HepG2 (cell line): Measurements from ENCODE around the gene CXADR. TPM values are rescaled to one million over a fixed set of nuclear protein-coding genes. Genes with fewer than 3 reads are reported as not detected.
A peak's percentile ranks its signal among the peaks of the same experiment; 100 is the strongest.

Experiments used
- ATF5 ChIP-seq: sonication (generic); formaldehyde crosslinking; IDR thresholded peaks from 2 replicates; pipeline ENCODE4 v1.4.0; 2020; ENCODE audit warnings: mild to moderate bottlenecking, low read depth, missing genetic modification reagents
- ATF6 ChIP-seq: sonication (generic); formaldehyde crosslinking; conservative IDR thresholded peaks from 2 replicates; pipeline ENCODE4 v1.4.0; 2020; ENCODE audit warnings: missing genetic modification reagents
- BCL6 ChIP-seq: IDR thresholded peaks from 2 replicates; pipeline ENCODE4 v1.6.1; 2016; ENCODE audit warnings: missing genetic modification reagents, missing compliant biosample characterization
- CC2D1A ChIP-seq: sonication (generic); formaldehyde crosslinking; IDR thresholded peaks from 2 replicates; pipeline ENCODE4 v1.8.1; 2023; ENCODE audit warnings: mild to moderate bottlenecking, missing genetic modification reagents
- E2F1 ChIP-seq: sonication (generic); formaldehyde crosslinking; IDR thresholded peaks from 2 replicates; pipeline ENCODE4 v1.5.0; 2020; ENCODE audit warnings: missing genetic modification reagents
- FLYWCH1 ChIP-seq: sonication (generic); formaldehyde crosslinking; IDR thresholded peaks from 2 replicates; pipeline ENCODE4 v1.8.1; 2023; ENCODE audit warnings: mild to moderate bottlenecking, missing genetic modification reagents
- GATAD1 ChIP-seq: IDR thresholded peaks from 2 replicates; pipeline ENCODE4 v1.6.1; 2016; ENCODE audit warnings: missing genetic modification reagents, missing compliant biosample characterization
- KLF11 ChIP-seq: IDR thresholded peaks from 2 replicates; pipeline ENCODE4 v1.6.1; 2016; ENCODE audit warnings: missing compliant biosample characterization
- MAX ChIP-seq: IDR thresholded peaks from 2 replicates; pipeline ENCODE4 v1.6.1; 2012; ENCODE audit warnings: inconsistent platforms
- SATB2 ChIP-seq: sonication (generic); formaldehyde crosslinking; IDR thresholded peaks from 2 replicates; pipeline ENCODE4 v1.5.0; 2020; ENCODE audit warnings: missing genetic modification reagents
- SKI ChIP-seq: fragments of 450-650 bp; IDR thresholded peaks from one replicate; pipeline ENCODE4 v1.6.1; 2018; ENCODE audit warnings: mild to moderate bottlenecking; ENCODE audit not compliant: partially characterized antibody
- TFDP1 ChIP-seq: IDR thresholded peaks from 2 replicates; pipeline ENCODE4 v1.6.1; 2016; ENCODE audit warnings: missing compliant biosample characterization, missing genetic modification reagents, borderline replicate concordance
- THAP9 ChIP-seq: sonication (generic); formaldehyde crosslinking; IDR thresholded peaks from 2 replicates; pipeline ENCODE4; 2020; ENCODE audit warnings: missing genetic modification reagents, mild to moderate bottlenecking, borderline replicate concordance
- YY1 ChIP-seq: IDR thresholded peaks from 2 replicates; pipeline ENCODE4 v1.6.1; 2011; ENCODE audit warnings: low read length, low read depth, moderate library complexity, mild to moderate bottlenecking; ENCODE audit not compliant: insufficient read depth, insufficient replicate concordance
- ZFP1 ChIP-seq: IDR thresholded peaks from 2 replicates; pipeline ENCODE4 v1.6.1; 2016
- ZFP90 ChIP-seq: sonication (generic); formaldehyde crosslinking; IDR thresholded peaks from 2 replicates; pipeline ENCODE4 v1.8.0; 2022; ENCODE audit warnings: missing genetic modification reagents, mild to moderate bottlenecking, inconsistent platforms, borderline replicate concordance
- ZFY ChIP-seq: sonication (generic); formaldehyde crosslinking; IDR thresholded peaks from 2 replicates; pipeline ENCODE4 v1.4.0; 2020; ENCODE audit warnings: missing genetic modification reagents
- ZNF276 ChIP-seq: sonication (generic); formaldehyde crosslinking; IDR thresholded peaks from 2 replicates; pipeline ENCODE4 v1.4.0; 2020; ENCODE audit warnings: mild to moderate bottlenecking, low read depth, missing genetic modification reagents
- ZNF317 ChIP-seq: sonication (generic); formaldehyde crosslinking; IDR thresholded peaks from 2 replicates; pipeline ENCODE4 v1.5.0; 2020; ENCODE audit warnings: mild to moderate bottlenecking, missing genetic modification reagents
- ZNF484 ChIP-seq: sonication (generic); formaldehyde crosslinking; IDR thresholded peaks from 2 replicates; pipeline ENCODE4 v1.5.1; 2020; ENCODE audit warnings: mild to moderate bottlenecking, low read depth, missing genetic modification reagents, borderline replicate concordance
- ZSCAN25 ChIP-seq: sonication (generic); formaldehyde crosslinking; IDR thresholded peaks from 2 replicates; pipeline ENCODE4 v1.8.0; 2022; ENCODE audit warnings: mild to moderate bottlenecking, missing genetic modification reagents
- polyA plus RNA-seq, 8 experiments: library from polyadenylated mRNA; depleted of rRNA in 3 of 8; stranded (reverse) in 7 of 8; unstranded in 1 of 8; fragments of >200 nt; fragmentation: Illumina TruSeq in 4 of 8; extraction: Trizol in 4 of 8; gene quantifications; 2 replicates each; pipeline versions ENCODE4 v1.2.1 to v1.2.3, GENCODE V29; 2011 to 2016; ENCODE audit warnings: low read depth in 4 of 8, missing spikeins in 1 of 8, mixed read lengths in 1 of 8; ENCODE audit not compliant: insufficient read depth in 1 of 8
- total RNA-seq, 5 experiments: library from RNA; depleted of rRNA; stranded (reverse); fragments of >200 nt; fragmentation: Illumina TruSeq; extraction: Trizol; gene quantifications; 2 replicates each; pipeline ENCODE4 v1.2.3, GENCODE V29; 2016; ENCODE audit warnings: low read depth in 1 of 5

Gene CXADR
- total and polyA plus RNA-seq, 2 of the 13 experiments (the other 11 are each of a cell fraction or from before 2014, with no cell fraction given), result 86.8 to 110 TPM

- TF ChIP-seq TFDP1 (CRISPR knock-in tag) (peak; percentile 61; the same call in 1 of the 2 replicates), SKI (peak; percentile 94), GATAD1 (CRISPR knock-in tag) (peak; percentile 68; the same call in 1 of the 2 replicates), BCL6 (CRISPR knock-in tag) (peak; percentile 97), THAP9 (no peak), MAX (peak; percentile 92), ATF5 (no peak), ZNF317 (peak; percentile 88), CC2D1A (CRISPR knock-in tag) (peak; percentile 34; the same call in 1 of the 2 replicates), ZNF276 (no peak), YY1 (peak; percentile 26), ZFP90 (CRISPR knock-in tag) (peak; percentile 98), ZSCAN25 (CRISPR knock-in tag) (peak; percentile 64; the same call in 1 of the 2 replicates), ATF6 (no peak), KLF11 (CRISPR knock-in tag) (peak; percentile 89), SATB2 (CRISPR knock-in tag) (peak; percentile 84; the same call in 1 of the 2 replicates), ZFY (CRISPR knock-in tag) (no peak), ZNF484 (CRISPR knock-in tag) (no peak), E2F1 (CRISPR knock-in tag) (no peak), FLYWCH1 (CRISPR knock-in tag) (no peak), ZFP1 (CRISPR knock-in tag) (peak; percentile 84; the same call in 1 of the 2 replicates)
Measured at GRCh38 chr21:17523007-17523451, 10.2 kb downstream of the CXADR start (continued).
